ENCODE results near the gene FRYL.
"Not testable (repeated sequence)": the region's sequence is repeated elsewhere in the genome, so short reads cannot be mapped to it uniquely, and the experiment has no call there.

Gene FRYL

DNA sequence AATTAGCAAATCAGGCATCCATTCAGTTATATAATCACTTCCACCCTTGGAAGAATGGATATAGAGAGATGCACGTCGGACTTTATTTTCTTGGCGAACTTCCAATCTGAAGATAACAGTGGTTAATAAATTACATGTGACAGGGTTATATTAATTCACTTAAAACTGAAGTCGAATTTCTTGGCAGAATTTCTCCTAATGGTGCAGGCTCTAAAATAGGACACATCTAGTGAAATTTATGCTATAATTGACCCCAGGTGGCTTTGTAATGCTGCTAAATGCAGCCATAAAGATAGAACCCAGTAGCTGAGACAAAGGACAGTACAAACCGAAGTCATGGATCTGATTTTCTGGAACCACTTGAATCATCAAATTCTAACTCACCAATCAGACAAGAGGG is 317.7 kb downstream of the FRYL start:
- no peaks in the 10 kb centered on the region for H3K9me2 ChIP-seq (replicated peaks; ENCODE audit: insufficient read depth, low read length)
- no peaks in the 10 kb centered on the region for H4K20me1 ChIP-seq (ENCODE audit: low read depth, low read length)
- H3K4me2 ChIP-seq (ENCODE audit: low read depth, low read length, poor library complexity, severe bottlenecking): no peak overlapping the region
- no peak overlapping the region for H3K4me3 ChIP-seq (ENCODE audit: insufficient read depth, low read length, poor library complexity, severe bottlenecking)
- H3K9me3 ChIP-seq (ENCODE audit: insufficient read depth, low read length): no peaks in the 10 kb centered on the region
- no peak for TF ChIP-seq EZH2phosphoT487 (conservative IDR thresholded peaks at IDR 0.05; ENCODE audit: low read length)
- TF ChIP-seq, protein P1, sequence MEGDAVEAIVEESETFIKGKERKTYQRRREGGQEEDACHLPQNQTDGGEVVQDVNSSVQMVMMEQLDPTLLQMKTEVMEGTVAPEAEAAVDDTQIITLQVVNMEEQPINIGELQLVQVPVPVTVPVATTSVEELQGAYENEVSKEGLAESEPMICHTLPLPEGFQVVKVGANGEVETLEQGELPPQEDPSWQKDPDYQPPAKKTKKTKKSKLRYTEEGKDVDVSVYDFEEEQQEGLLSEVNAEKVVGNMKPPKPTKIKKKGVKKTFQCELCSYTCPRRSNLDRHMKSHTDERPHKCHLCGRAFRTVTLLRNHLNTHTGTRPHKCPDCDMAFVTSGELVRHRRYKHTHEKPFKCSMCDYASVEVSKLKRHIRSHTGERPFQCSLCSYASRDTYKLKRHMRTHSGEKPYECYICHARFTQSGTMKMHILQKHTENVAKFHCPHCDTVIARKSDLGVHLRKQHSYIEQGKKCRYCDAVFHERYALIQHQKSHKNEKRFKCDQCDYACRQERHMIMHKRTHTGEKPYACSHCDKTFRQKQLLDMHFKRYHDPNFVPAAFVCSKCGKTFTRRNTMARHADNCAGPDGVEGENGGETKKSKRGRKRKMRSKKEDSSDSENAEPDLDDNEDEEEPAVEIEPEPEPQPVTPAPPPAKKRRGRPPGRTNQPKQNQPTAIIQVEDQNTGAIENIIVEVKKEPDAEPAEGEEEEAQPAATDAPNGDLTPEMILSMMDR (IDR thresholded peaks at IDR 0.05; ENCODE audit: insufficient read depth, low read length, poor library complexity, severe bottlenecking): no peak
- H3K27me3 ChIP-seq (ENCODE audit: low read length): no peaks in the 10 kb centered on the region
- H3F3A ChIP-seq (ENCODE audit: insufficient read depth): no peaks in the 10 kb centered on the region
- H3K79me2 ChIP-seq (ENCODE audit: insufficient read depth, low read length): no peaks in the 10 kb centered on the region
- H3K9ac ChIP-seq (ENCODE audit: low read length): no peak overlapping the region
- no peaks in the 10 kb centered on the region for H3K36me3 ChIP-seq (ENCODE audit: low read length)
- no peak overlapping the region for H2AFZ ChIP-seq (ENCODE audit: low read depth, low read length, severe bottlenecking)
- no peak overlapping the region for H3K27ac ChIP-seq (ENCODE audit: low read depth, low read length)

DNA sequence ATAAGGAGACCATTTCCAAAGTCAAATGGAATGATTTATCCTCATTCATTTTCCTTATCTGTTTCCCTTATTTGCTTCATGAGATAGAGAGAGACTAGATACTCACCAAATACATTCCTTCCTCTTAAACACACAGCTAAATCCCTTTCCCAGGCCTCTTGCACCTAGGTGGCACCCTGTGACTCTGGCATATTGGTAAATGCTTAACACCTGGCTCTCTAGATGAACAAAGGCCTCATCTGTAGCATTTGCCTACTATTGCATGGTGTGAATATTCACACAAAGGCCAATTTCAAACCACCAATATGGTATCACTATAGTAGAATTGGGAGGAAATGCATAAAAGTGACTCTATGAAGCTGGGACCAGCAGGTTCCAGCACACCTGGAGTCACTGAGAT is 319.1 kb downstream of the FRYL start:
- Histone ChIP-seq H3F3A (ENCODE audit: insufficient read depth) (no peaks in the 10 kb centered on the region), H3K27ac (ENCODE audit: low read depth, low read length) (no peak overlapping the region), H3K79me2 (ENCODE audit: insufficient read depth, low read length) (no peaks in the 10 kb centered on the region), H4K20me1 (ENCODE audit: low read depth, low read length) (no peaks in the 10 kb centered on the region), H3K36me3 (ENCODE audit: low read length) (no peaks in the 10 kb centered on the region), H3K9me3 (ENCODE audit: insufficient read depth, low read length) (no peaks in the 10 kb centered on the region), H3K9me2 (replicated peaks; ENCODE audit: insufficient read depth, low read length) (no peaks in the 10 kb centered on the region), H3K4me2 (ENCODE audit: low read depth, low read length, poor library complexity, severe bottlenecking) (no peak overlapping the region), H2AFZ (ENCODE audit: low read depth, low read length, severe bottlenecking) (no peak overlapping the region), H3K4me3 (ENCODE audit: insufficient read depth, low read length, poor library complexity, severe bottlenecking) (no peak overlapping the region), H3K27me3 (ENCODE audit: low read length) (no peaks in the 10 kb centered on the region), H3K9ac (ENCODE audit: low read length) (no peak overlapping the region)
- no peak for TF ChIP-seq EZH2phosphoT487 (conservative IDR thresholded peaks at IDR 0.05; ENCODE audit: low read length)
- TF ChIP-seq, protein P1 (IDR thresholded peaks at IDR 0.05; ENCODE audit: insufficient read depth, low read length, poor library complexity, severe bottlenecking): no peak

DNA sequence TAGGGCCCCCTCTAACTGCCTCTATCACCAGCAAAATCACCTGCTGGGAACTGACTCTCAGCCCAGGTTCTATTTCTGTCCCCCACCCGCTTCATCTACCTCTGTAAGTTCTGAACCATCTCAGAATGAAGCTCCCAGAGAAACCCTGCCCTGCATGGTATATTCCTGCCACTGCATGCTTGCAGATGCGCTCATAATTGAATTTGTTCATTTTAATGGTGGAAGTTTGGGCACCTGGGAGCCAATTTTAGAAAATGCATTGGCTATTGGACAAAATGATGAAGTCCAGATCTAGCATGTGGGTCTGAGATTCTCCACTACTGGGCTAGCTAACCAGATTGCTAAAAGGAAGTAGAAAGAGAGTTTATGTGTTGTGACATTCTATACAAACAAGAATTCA is 325.5 kb downstream of the FRYL start:
- Histone ChIP-seq H3K4me3 (ENCODE audit: insufficient read depth, low read length, poor library complexity, severe bottlenecking) (no peak overlapping the region), H3K9me2 (replicated peaks; ENCODE audit: insufficient read depth, low read length) (no peaks in the 10 kb centered on the region), H4K20me1 (ENCODE audit: low read depth, low read length) (no peaks in the 10 kb centered on the region), H3K36me3 (ENCODE audit: low read length) (no peaks in the 10 kb centered on the region), H3K27ac (ENCODE audit: low read depth, low read length) (no peak overlapping the region), H3K4me2 (ENCODE audit: low read depth, low read length, poor library complexity, severe bottlenecking) (no peak overlapping the region), H3K79me2 (ENCODE audit: insufficient read depth, low read length) (no peaks in the 10 kb centered on the region), H3K27me3 (ENCODE audit: low read length) (no peaks in the 10 kb centered on the region), H2AFZ (ENCODE audit: low read depth, low read length, severe bottlenecking) (no peak overlapping the region), H3K9ac (ENCODE audit: low read length) (no peak overlapping the region), H3F3A (ENCODE audit: insufficient read depth) (no peaks in the 10 kb centered on the region), H3K9me3 (ENCODE audit: insufficient read depth, low read length) (no peaks in the 10 kb centered on the region)
- TF ChIP-seq, protein P1 (IDR thresholded peaks at IDR 0.05; ENCODE audit: insufficient read depth, low read length, poor library complexity, severe bottlenecking): no peak
- TF ChIP-seq EZH2phosphoT487 (conservative IDR thresholded peaks at IDR 0.05; ENCODE audit: low read length): no peak

DNA sequence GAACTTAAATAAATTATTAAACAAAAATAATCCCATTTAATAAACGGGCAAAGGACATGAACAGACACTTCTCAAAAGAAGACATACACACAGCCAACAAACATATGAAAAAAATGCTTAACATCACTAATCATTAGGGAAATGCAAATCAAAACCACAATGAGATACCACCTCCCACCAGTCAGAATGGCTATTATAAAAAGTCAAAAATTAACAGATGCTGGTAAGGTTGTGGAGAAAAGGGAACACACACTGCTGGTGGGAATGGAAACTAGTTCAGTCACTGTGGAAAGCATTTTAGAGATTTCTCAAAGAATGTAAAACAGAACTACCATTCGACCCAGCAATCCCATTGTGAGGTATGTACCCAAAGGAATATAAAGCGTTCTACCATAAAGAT is 328.4 kb downstream of the FRYL start:
- H3K27ac ChIP-seq (ENCODE audit: low read depth, low read length); H3K9me3 ChIP-seq (ENCODE audit: insufficient read depth, low read length); H2AFZ ChIP-seq (ENCODE audit: low read depth, low read length, severe bottlenecking); H3K36me3 ChIP-seq (ENCODE audit: low read length); H3K9ac ChIP-seq (ENCODE audit: low read length); H3F3A ChIP-seq (ENCODE audit: insufficient read depth); H3K27me3 ChIP-seq (ENCODE audit: low read length); H3K9me2 ChIP-seq (replicated peaks; ENCODE audit: insufficient read depth, low read length); H3K79me2 ChIP-seq (ENCODE audit: insufficient read depth, low read length); H4K20me1 ChIP-seq (ENCODE audit: low read depth, low read length); H3K4me3 ChIP-seq (ENCODE audit: insufficient read depth, low read length, poor library complexity, severe bottlenecking); H3K4me2 ChIP-seq (ENCODE audit: low read depth, low read length, poor library complexity, severe bottlenecking): not testable (repeated sequence)

All from SU-DHL-6 (cell line).